Measurements from ENCODE around the gene POLR2E.
A peak's percentile ranks its signal among the peaks of the same experiment; 100 is the strongest.

POLR2E gene

GRCh38 chr19:1045247-1045603 is 50.0 kb downstream of the POLR2E start:
- no peaks in the 10 kb centered on the region for H3K9me3 ChIP-seq (ENCODE audit: control extremely low read depth in 1 of 5, control insufficient read depth in 4 of 5, insufficient read depth in 2 of 5, low read depth in 1 of 5, low read length in 4 of 5)
- CTCF ChIA-PET = no interaction called here
- POLR2A ChIA-PET = no interaction called here
- no peak overlapping the region for H3K27ac ChIP-seq (ENCODE audit: insufficient read depth in 1 of 2, low read depth in 1 of 2, low read length in 2 of 2, poor library complexity in 1 of 2, severe bottlenecking in 2 of 2)
- WGBS (ENCODE audit: insufficient coverage) = 93% methylated on average over 9 of the region's 10 CpGs
- peaks cover 6 to 23% (median 16%) of the 10 kb centered on the region in 4 experiments for H3K4me1 ChIP-seq (ENCODE audit: control extremely low read depth in 1 of 4, control insufficient read depth in 4 of 4, insufficient read depth in 4 of 4, low read length in 3 of 4)
- no peaks in the 10 kb centered on the region for H3K27me3 ChIP-seq (replicated peaks in 2 of 5; ENCODE audit: control insufficient read depth in 4 of 5, insufficient read depth in 5 of 5, low read length in 4 of 5)
- H3K36me3 ChIP-seq (ENCODE audit: control insufficient read depth in 4 of 4, insufficient read depth in 4 of 4, low read length in 3 of 4) = peaks cover 0 to 30% (median 2%) of the 10 kb centered on the region in 4 experiments
- peak; percentile 69 to 88 (median 79) for DNase-seq
- H3K4me3 ChIP-seq (ENCODE audit: control insufficient read depth in 1 of 7, extremely low read depth in 1 of 7, insufficient read depth in 4 of 7, low read depth in 2 of 7, low read length in 6 of 7) = no peak overlapping the region

- Histone ChIP-seq H3K4me3 (ENCODE audit: control insufficient read depth in 1 of 7, extremely low read depth in 1 of 7, insufficient read depth in 4 of 7, low read depth in 2 of 7, low read length in 6 of 7) (no peak overlapping the region), H3K4me1 (ENCODE audit: control extremely low read depth in 1 of 4, control insufficient read depth in 4 of 4, insufficient read depth in 4 of 4, low read length in 3 of 4) (peaks cover 6 to 44% (median 37%) of the 10 kb centered on the region in 4 experiments), H3K9me3 (ENCODE audit: control extremely low read depth in 1 of 5, control insufficient read depth in 4 of 5, insufficient read depth in 2 of 5, low read depth in 1 of 5, low read length in 4 of 5) (no peaks in the 10 kb centered on the region), H3K36me3 (ENCODE audit: control insufficient read depth in 4 of 4, insufficient read depth in 4 of 4, low read length in 3 of 4) (peaks cover 0 to 30% (median 2%) of the 10 kb centered on the region in 4 experiments), H3K27ac (ENCODE audit: insufficient read depth in 1 of 2, low read depth in 1 of 2, low read length in 2 of 2, poor library complexity in 1 of 2, severe bottlenecking in 2 of 2) (no peak overlapping the region), H3K27me3 (replicated peaks in 2 of 5; ENCODE audit: control insufficient read depth in 4 of 5, insufficient read depth in 5 of 5, low read length in 4 of 5) (no peaks in the 10 kb centered on the region)
- CTCF ChIA-PET = interaction anchor here (1.3 kb wide), 1 partner anchor 22 kb away, joined by 3 read pairs; no protein-coding TSS in a partner anchor
- WGBS (ENCODE audit: insufficient coverage) = 96% methylated on average over 15 of the region's 23 CpGs
- no peak for DNase-seq
- POLR2A ChIA-PET = no interaction called here
These were observed 52.3 kb downstream of the POLR2E start for GRCh38 chr19:1042689-1043511.

GRCh38 chr19:1041835-1042685 is 53.1 kb downstream of the POLR2E start:
- POLR2A ChIA-PET = interaction anchor here (1.6 kb wide), 1 partner anchor 23 kb away, joined by 4 read pairs; no protein-coding TSS in a partner anchor
- Histone ChIP-seq H3K27me3 (replicated peaks in 2 of 5; ENCODE audit: control insufficient read depth in 4 of 5, insufficient read depth in 5 of 5, low read length in 4 of 5) (no peaks in the 10 kb centered on the region), H3K9me3 (ENCODE audit: control extremely low read depth in 1 of 5, control insufficient read depth in 4 of 5, insufficient read depth in 2 of 5, low read depth in 1 of 5, low read length in 4 of 5) (no peaks in the 10 kb centered on the region), H3K36me3 (ENCODE audit: control insufficient read depth in 4 of 4, insufficient read depth in 4 of 4, low read length in 3 of 4) (peaks cover 0 to 30% (median 2%) of the 10 kb centered on the region in 4 experiments), H3K4me3 (ENCODE audit: control insufficient read depth in 1 of 7, extremely low read depth in 1 of 7, insufficient read depth in 4 of 7, low read depth in 2 of 7, low read length in 6 of 7) (no peak overlapping the region), H3K27ac (ENCODE audit: insufficient read depth in 1 of 2, low read depth in 1 of 2, low read length in 2 of 2, poor library complexity in 1 of 2, severe bottlenecking in 2 of 2) (no peak overlapping the region), H3K4me1 (ENCODE audit: control extremely low read depth in 1 of 4, control insufficient read depth in 4 of 4, insufficient read depth in 4 of 4, low read length in 3 of 4) (peaks cover 6 to 47% (median 43%) of the 10 kb centered on the region in 4 experiments)
- CTCF ChIA-PET = interaction anchor here (1.0 to 7.2 kb wide), 2 partner anchors 14 to 15 kb away, joined by 3 to 44 read pairs; partner anchors contain the start of gene CNN2
- 94% methylated on average over 34 of the region's 43 CpGs for WGBS (ENCODE audit: insufficient coverage)
- DNase-seq = no peak

GRCh38 chr19:1041272-1041834 is 53.8 kb downstream of the POLR2E start:
- H3K4me1 ChIP-seq (ENCODE audit: control extremely low read depth in 1 of 4, control insufficient read depth in 4 of 4, insufficient read depth in 4 of 4, low read length in 3 of 4) = peaks cover 6 to 46% (median 44%) of the 10 kb centered on the region in 4 experiments
- peak overlapping the region in 6 of 7 experiments; percentile 33 to 80 (median 76) for H3K4me3 ChIP-seq (ENCODE audit: control insufficient read depth in 1 of 7, extremely low read depth in 1 of 7, insufficient read depth in 4 of 7, low read depth in 2 of 7, low read length in 6 of 7)
- ChIA-PET CTCF (interaction anchor here (0.8 to 7.2 kb wide), 4 partner anchors 13 to 23 kb away, joined by 3 to 44 read pairs (median 4); partner anchors contain the start of gene CNN2), POLR2A (interaction anchor here (1.6 kb wide), 1 partner anchor 24 kb away, joined by 4 read pairs; no protein-coding TSS in a partner anchor)
- 52% methylated on average over 25 of the region's 26 CpGs for WGBS (ENCODE audit: insufficient coverage)
- H3K27me3 ChIP-seq (replicated peaks in 2 of 5; ENCODE audit: control insufficient read depth in 4 of 5, insufficient read depth in 5 of 5, low read length in 4 of 5) = no peaks in the 10 kb centered on the region
- H3K27ac ChIP-seq (ENCODE audit: insufficient read depth in 1 of 2, low read depth in 1 of 2, low read length in 2 of 2, poor library complexity in 1 of 2, severe bottlenecking in 2 of 2) = no peak overlapping the region
- peaks cover 0 to 27% (median 5%) of the 10 kb centered on the region in 4 experiments for H3K36me3 ChIP-seq (ENCODE audit: control insufficient read depth in 4 of 4, insufficient read depth in 4 of 4, low read length in 3 of 4)
- DNase-seq = no peak
- H3K9me3 ChIP-seq (ENCODE audit: control extremely low read depth in 1 of 5, control insufficient read depth in 4 of 5, insufficient read depth in 2 of 5, low read depth in 1 of 5, low read length in 4 of 5) = no peaks in the 10 kb centered on the region

- no peaks in the 10 kb centered on the region for H3K9me3 ChIP-seq (ENCODE audit: control extremely low read depth in 1 of 5, control insufficient read depth in 4 of 5, insufficient read depth in 2 of 5, low read depth in 1 of 5, low read length in 4 of 5)
- peaks cover 0 to 27% (median 10%) of the 10 kb centered on the region in 4 experiments for H3K36me3 ChIP-seq (ENCODE audit: control insufficient read depth in 4 of 4, insufficient read depth in 4 of 4, low read length in 3 of 4)
- peaks cover 6 to 46% (median 44%) of the 10 kb centered on the region in 4 experiments for H3K4me1 ChIP-seq (ENCODE audit: control extremely low read depth in 1 of 4, control insufficient read depth in 4 of 4, insufficient read depth in 4 of 4, low read length in 3 of 4)
- no peaks in the 10 kb centered on the region for H3K27me3 ChIP-seq (replicated peaks in 2 of 5; ENCODE audit: control insufficient read depth in 4 of 5, insufficient read depth in 5 of 5, low read length in 4 of 5)
- peak overlapping the region; percentile 23 to 80 (median 74) for H3K4me3 ChIP-seq (ENCODE audit: control insufficient read depth in 1 of 7, extremely low read depth in 1 of 7, insufficient read depth in 4 of 7, low read depth in 2 of 7, low read length in 6 of 7)
- WGBS (ENCODE audit: insufficient coverage) = 3% methylated on average over 25 of the region's 27 CpGs
- no peak overlapping the region for H3K27ac ChIP-seq (ENCODE audit: insufficient read depth in 1 of 2, low read depth in 1 of 2, low read length in 2 of 2, poor library complexity in 1 of 2, severe bottlenecking in 2 of 2)
- peak; percentile 88 to 93 (median 93) for DNase-seq
- ChIA-PET POLR2A (interaction anchor here (0.8 to 1.6 kb wide), 2 partner anchors 14 to 24 kb away, joined by 3 to 4 read pairs; no protein-coding TSS in a partner anchor), CTCF (interaction anchor here (0.8 to 7.2 kb wide), 5 partner anchors 13 to 25 kb away, joined by 3 to 44 read pairs (median 4); partner anchors contain the start of genes ARHGAP45 and CNN2)
These were observed 54.5 kb downstream of the POLR2E start for GRCh38 chr19:1040476-1041271.
